ENCODE measurements around the gene TLR8.
A peak's percentile ranks its signal among the peaks of the same experiment; 100 is the strongest.
"Not testable (repeated sequence)": the region's sequence is repeated elsewhere in the genome, so short reads cannot be mapped to it uniquely, and the experiment has no call there.

Gene TLR8

GRCh38 chrX:12947545-12948235 is 41.3 kb downstream of the TLR8 start:
- DNase-seq: no peak

DNA sequence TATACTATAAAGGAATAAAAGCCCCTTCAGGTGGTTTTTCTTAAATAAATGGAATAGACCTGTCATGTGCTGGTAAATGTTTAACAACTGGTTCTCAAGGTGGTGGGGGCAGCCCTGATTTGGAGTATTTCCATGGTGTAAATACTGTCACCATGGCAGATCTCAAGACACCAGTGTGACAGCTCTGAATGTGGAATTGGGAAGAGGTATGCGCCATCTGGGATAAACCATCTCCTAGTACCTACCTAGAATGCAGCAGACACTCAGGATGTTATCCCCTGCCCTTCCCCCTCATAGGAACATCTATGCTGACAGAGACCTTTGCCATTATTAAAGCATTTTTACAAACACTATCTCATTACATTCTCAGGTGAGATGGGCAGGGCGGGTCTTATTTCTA is 42.1 kb downstream of the TLR8 start:
- no peak for DNase-seq

DNA sequence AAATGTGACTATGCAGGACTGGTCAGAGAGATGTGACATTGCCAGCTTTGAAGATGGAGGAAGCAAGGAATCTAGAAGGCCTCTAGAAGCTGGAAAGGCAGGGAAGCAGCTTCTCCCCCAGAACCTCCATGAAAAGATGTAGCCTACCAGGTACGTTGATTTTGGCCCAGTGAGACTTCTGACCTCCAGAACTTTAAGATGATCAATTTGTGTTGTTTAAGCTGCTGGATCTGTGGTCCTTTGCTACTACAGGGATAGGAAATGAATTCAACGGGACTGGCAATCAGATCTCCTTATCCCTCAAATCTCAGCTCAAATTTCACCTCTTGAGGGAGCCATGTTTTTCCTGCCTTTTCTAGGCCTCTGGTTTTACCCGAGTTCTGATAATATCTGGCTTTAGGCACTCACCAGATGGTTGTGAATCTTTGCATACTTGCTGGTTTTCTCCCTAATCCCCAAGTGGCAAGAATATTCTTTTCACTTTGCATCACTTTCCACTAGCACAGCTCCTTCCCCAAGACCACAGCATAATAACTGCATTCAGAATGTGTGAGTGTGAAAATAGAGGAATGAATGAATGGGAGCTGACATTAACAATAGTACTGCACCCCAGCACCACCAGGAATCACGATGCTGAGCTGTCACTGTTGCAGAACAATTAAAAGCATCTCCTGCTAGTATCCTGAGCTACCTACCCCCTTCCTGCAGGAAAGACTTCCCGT is 42.9 kb downstream of the TLR8 start:
- DNase-seq: peak; percentile 9

DNA sequence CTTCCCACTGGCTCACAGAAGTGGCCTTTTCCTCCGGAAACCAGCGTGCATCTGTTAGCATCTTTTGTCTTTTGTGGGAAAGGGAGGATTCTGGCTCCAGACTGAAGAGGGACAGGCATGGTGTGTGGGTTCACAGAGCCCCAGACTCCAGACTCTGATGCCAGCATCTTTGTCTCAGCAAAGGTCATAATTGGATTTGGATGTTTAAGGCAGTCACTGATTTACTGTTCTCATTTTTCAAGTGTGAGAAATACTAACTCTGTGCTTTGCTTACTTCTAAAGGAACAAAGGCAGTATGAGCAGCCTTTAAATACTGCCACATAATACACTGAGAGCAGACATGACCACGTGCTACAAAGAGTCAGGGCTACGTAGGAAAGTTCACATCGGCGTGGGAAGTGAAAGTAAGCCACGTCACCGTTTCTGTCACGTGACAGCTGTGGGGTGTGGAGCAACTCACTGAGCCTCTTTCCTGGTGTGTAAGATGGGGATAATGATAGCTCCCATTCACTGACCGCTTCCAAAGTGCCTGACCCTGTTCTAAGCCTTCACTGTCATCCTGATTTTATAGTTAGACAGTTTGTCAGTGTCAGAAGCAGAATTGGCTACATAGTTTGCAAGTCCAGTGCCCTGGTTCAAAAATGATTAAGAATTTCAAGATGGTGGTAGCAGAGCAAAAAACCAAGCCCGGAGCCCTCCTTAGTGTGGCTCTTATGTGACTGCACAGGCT is 43.7 kb downstream of the TLR8 start:
- peak; percentile 83 for DNase-seq

DNA sequence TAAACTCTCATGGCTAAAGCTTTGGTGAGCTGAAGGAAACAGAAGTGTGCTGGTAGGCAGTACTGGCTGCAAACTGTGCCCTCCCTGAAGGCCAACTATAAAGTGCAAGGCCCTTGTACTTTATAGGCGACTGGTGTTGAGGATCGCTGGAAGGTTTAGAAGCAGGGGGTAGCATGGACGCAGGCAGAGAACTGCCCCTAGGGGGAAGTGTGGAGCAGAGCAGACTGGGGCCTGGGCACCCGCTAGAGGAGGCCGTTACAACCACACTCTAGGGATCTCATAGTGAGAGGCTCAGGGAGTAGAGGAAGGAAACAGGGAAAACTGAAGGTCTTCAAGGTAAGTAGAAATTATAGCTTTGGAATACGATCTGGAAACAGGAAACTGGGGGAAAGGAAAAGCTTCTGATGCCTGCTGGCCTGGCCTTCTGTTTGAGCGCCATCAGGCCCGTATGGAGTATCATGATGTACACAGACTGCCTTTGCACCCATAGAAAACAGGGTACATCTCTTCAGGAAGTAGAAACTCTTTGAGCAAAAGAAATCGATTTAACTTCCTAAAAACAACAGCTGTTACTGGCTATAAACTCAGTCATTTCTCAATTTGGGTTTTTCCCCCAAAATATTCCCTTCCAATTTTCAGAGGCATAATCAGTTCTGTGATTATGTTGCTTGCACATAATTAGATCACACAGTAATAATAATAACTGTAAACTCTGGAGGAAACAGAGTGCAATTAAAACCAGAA is 44.6 kb downstream of the TLR8 start:
- DNase-seq: no peak

DNA sequence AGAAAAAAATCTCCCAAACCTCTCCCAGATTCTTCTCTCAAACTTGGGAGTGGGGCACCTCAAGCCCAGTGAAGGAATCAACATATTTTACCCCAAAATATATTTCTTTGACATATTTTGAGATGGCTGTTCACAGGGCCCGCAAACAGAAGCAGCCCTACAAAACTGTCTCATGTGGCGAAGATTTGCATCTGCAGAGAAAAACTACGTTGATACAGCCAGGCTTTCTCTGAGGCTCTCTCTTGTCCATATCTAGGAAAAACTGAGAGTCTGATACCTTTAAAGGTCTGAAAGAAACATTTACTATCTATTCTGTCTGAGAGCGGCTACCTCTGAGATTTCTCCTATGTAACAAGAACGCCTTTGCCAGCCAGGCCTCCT is 45.2 kb downstream of the TLR8 start:
- DNase-seq: no peak

GRCh38 chrX:12953420-12953819 is 47.0 kb downstream of the TLR8 start:
- DNase-seq: no peak

DNA sequence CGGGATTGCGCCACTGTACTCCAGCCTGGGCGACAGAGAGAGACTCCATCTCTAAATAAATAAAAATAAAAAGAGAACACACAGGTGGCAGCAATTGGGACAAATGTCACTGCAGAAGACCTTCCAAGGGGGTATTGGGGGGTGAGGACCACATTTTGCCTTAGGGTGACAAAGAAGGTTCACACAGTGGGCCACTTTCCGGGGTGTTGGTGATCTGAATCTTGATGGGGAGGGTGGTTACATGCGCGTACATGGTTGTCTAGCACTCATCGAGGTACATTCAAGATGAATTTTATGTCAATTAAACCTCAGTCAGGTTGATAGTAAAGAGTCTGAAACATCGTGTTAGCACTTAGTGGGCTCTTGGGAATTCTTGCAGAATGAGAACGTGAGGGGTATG is 48.0 kb downstream of the TLR8 start:
- no peak for DNase-seq

- DNase-seq: no peak
These were observed 48.6 kb downstream of the TLR8 start for GRCh38 chrX:12954981-12955380.

- DNase-seq: peak; percentile 70
These were observed 49.7 kb downstream of the TLR8 start for GRCh38 chrX:12955882-12956703.

GRCh38 chrX:12956704-12957534 is 50.5 kb downstream of the TLR8 start:
- peak; percentile 53 for DNase-seq

DNA sequence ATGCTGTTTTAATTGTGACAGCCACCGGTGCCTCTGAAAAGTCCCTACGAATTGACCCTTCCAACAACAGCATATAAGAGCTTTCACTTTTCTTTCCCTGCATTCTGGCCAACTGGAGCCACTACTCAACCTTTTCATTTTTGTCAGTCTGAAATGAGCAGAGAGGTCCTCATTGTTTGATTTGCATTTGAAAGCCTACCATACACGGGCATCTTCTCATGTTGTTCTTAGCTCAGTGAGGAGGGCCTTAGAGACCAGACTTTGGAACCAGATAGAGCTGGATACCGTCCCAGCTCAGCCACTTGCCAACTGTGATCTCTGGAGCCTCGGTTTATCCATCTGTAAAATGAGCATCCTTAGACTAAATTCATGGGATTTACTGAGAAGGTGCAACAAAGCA is 51.6 kb downstream of the TLR8 start:
- DNase-seq: no peak

DNA sequence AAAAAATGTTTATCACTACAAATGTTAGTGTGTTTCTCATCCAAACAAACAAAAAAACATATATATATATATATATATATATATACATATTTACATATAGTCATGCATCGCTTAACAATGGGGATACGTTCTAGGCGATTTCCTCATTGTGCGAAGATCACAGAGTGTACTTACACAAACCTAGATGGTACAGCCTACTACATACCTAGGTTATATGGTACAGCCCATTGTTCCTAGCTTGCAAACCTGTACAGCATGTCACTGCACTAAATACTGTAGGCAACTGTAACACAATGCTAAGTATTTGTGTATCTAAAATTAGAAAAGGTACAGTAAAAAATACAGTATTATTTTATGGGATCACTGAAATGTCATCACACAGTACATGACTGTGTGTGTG is 52.0 kb downstream of the TLR8 start:
- DNase-seq: no peak

- DNase-seq: no peak
These were observed 54.8 kb downstream of the TLR8 start for GRCh38 chrX:12961196-12961718.

GRCh38 chrX:12962041-12962504 is 55.7 kb downstream of the TLR8 start:
- no peak for DNase-seq

DNA sequence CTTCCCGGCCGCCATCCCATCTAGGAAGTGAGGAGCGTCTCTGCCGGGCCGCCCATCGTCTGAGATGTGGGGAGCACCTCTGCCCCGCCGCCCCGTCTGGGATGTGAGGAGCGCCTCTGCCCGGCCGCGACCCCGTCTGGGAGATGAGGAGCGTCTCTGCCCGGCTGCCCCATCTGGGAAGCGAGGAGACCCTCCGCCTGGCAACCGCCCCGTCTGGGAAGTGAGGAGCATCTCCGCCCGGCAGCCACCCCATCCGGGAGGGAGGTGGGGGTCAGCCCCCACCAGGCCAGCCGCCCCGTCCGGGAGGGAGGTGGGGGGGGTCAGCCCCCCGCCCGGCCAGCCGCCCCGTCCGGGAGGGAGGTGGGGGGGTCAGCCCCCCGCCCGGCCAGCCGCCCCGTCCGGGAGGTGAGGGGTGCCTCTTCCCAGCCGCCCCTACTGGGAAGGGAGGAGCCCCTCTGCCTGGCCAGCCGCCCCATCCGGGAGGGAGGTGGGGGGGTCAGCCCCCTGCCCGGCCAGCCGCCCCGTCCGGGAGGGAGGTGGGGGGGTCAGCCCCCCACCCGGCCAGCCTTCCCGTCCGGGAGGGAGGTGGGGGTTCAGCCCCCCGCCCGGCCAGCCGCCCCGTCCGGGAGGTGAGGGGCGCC is 56.9 kb downstream of the TLR8 start:
- DNase-seq: not testable (repeated sequence)

GRCh38 chrX:12965131-12965940 is 58.9 kb downstream of the TLR8 start:
- no peak for DNase-seq

GRCh38 chrX:12966151-12966550 is 59.7 kb downstream of the TLR8 start:
- no peak for DNase-seq

DNA sequence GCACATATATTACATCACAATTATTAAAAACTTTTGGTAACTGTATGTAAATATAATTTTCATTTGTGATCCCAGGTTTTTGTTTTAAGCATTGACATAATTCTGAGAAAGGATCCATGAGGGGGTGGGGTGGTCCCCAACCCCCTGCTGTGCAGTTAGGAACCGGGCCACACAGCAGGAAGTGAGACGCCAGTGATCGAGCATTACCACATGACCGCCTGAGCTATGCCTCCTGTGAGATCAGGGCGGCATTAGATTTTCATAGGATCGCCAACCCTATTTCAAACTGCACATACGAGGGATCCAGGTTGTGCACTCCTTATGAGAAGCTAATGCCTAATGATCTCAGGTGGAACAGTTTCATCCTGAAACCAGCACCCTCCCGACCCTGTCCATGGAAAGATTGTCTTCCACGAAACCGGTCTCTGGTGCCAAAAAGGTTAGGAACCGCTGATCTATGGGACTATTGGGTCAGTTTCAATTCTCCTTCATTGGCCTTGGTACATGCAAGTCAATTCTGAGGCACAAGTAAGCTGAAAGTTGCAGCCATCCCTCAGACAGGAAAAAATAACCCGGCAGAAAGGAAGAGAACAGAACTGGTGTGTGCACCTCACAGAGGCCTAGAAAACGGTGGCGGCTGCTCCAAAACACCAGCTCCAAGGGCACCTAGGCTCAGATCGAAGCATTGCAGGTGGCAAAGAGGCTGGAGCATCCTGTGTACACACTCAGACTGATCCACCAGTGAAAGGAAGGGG is 61.5 kb downstream of the TLR8 start:
- no peak for DNase-seq
